Measurements from ENCODE around the gene TMPRSS13. TPM values are rescaled to one million over a fixed set of nuclear protein-coding genes. Genes with fewer than 3 reads are reported as not detected.
A peak's percentile ranks its signal among the peaks of the same experiment; 100 is the strongest.

The TMPRSS13 gene
- total and polyA plus RNA-seq, 11 donors: 0.03 to 0.51 (median 0.12) TPM; not detected in 5

DNA sequence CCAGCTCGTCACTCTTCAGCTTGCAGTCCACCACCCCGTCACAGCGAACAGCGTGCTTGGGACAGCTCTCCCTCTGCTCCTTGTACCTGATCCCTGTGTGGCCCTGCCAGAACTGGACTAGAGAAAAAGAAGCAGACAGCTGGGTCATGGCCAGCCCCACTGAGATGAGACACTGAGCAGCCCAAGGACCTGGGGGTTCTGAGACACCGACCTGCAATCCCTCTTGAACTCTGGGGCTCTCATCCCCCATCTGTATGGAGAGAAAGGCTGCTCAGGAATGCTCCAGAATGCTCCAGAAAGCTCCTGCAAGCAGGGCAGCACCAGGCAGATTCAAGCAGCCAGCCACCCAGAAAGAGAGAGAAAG, 14.8 kb downstream of the TMPRSS13 start:
- TF ChIP-seq, protein P1, sequence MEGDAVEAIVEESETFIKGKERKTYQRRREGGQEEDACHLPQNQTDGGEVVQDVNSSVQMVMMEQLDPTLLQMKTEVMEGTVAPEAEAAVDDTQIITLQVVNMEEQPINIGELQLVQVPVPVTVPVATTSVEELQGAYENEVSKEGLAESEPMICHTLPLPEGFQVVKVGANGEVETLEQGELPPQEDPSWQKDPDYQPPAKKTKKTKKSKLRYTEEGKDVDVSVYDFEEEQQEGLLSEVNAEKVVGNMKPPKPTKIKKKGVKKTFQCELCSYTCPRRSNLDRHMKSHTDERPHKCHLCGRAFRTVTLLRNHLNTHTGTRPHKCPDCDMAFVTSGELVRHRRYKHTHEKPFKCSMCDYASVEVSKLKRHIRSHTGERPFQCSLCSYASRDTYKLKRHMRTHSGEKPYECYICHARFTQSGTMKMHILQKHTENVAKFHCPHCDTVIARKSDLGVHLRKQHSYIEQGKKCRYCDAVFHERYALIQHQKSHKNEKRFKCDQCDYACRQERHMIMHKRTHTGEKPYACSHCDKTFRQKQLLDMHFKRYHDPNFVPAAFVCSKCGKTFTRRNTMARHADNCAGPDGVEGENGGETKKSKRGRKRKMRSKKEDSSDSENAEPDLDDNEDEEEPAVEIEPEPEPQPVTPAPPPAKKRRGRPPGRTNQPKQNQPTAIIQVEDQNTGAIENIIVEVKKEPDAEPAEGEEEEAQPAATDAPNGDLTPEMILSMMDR (IDR thresholded peaks at IDR 0.05): no peak
- TF ChIP-seq POLR2A (IDR thresholded peaks at IDR 0.05): no peak
- H3K27me3 ChIP-seq: peaks cover 0 to 2% (median 0%) of the 10 kb centered on the region in 9 donors
- WGBS, 4 donors: 94 to 96% (median 96%) methylated on average over 5 of the region's 5 CpGs
- H3K4me1 ChIP-seq: no peaks in the 10 kb centered on the region
- H3K4me3 ChIP-seq: no peak overlapping the region
- ATAC-seq (no peak), DNase-seq (peak in 1 of 5 donors; percentile 13)
- H3K27ac ChIP-seq: no peak overlapping the region
- no peaks in the 10 kb centered on the region for H3K36me3 ChIP-seq
- intact Hi-C loops (cut with DNase I): no loop called here
- no peaks in the 10 kb centered on the region for H3K9me3 ChIP-seq

DNA sequence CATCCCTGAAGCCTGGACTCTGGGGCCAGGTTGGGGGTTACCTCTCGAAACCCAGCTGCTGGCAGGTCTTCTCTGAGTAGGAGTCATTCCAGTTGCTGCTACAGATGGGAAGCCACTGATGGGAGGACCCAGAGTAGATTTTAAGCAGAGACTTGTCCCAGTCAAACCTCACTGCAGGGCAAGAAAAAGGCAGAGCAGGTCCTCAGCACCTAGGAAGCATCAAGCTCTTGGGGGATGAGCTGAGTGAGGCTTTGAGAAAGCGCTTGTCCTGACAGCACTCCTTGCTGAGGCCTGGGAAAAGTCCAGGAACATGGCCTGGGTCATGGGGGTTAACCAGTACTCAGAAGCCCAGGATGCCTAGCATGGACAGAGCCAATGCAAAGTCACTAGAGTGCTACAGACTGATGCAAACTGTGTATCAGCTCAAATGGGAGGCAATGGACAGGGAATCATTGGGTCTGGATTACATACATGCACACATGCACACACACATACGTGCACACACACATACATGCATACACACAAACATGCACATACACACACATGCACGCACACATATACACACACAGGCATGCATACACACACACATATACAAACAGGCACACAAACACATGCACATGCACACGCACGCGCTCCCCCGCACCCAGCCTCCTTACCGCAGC, 15.3 kb downstream of the TMPRSS13 start:
- H3K9me3 ChIP-seq: no peaks in the 10 kb centered on the region
- ATAC-seq (no peak), DNase-seq (no peak)
- 92 to 97% (median 97%) methylated on average over 7 to 9 of the region's 9 CpGs for WGBS, 4 donors
- H3K36me3 ChIP-seq: no peaks in the 10 kb centered on the region
- no peak overlapping the region for H3K27ac ChIP-seq
- intact Hi-C loops (cut with DNase I): no loop called here
- no peak for TF ChIP-seq POLR2A (IDR thresholded peaks at IDR 0.05)
- TF ChIP-seq, protein P1 (IDR thresholded peaks at IDR 0.05): no peak
- H3K4me3 ChIP-seq: no peak overlapping the region
- no peaks in the 10 kb centered on the region for H3K4me1 ChIP-seq
- peaks cover 0 to 2% (median 0%) of the 10 kb centered on the region in 9 donors for H3K27me3 ChIP-seq

DNA sequence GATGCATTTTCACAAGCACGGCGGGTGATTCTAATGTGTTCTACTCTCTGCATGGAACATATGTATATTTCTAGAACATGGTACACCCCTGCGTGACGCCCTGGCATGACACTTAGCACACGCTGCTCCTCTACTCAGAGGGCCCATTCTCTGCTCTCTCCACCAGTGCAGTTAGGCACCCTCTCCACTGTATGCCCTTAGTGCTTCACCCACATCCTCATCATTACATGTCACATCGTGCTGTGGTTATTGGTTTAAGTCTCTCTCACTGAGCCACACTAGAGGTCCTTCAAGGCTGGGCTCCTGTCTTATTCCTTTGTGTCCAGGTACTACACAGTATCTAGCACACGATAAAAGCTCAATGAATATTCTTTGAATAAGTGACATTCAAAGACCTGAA, 16.7 kb downstream of the TMPRSS13 start:
- H3K4me3 ChIP-seq: no peak overlapping the region
- no peak overlapping the region for H3K27ac ChIP-seq
- no peak for DNase-seq
- WGBS, 4 donors: 96 to 99% (median 98%) methylated on average over 7 of the region's 7 CpGs
- no peaks in the 10 kb centered on the region for H3K36me3 ChIP-seq
- H3K4me1 ChIP-seq: peaks cover 0 to 4% (median 0%) of the 10 kb centered on the region in 12 donors
- intact Hi-C loops (cut with DNase I): no loop called here
- no peak for TF ChIP-seq POLR2A (IDR thresholded peaks at IDR 0.05)
- TF ChIP-seq, protein P1 (IDR thresholded peaks at IDR 0.05): no peak
- no peaks in the 10 kb centered on the region for H3K9me3 ChIP-seq
- H3K27me3 ChIP-seq: peaks cover 0 to 2% (median 0%) of the 10 kb centered on the region in 9 donors
- no peak for ATAC-seq

DNA sequence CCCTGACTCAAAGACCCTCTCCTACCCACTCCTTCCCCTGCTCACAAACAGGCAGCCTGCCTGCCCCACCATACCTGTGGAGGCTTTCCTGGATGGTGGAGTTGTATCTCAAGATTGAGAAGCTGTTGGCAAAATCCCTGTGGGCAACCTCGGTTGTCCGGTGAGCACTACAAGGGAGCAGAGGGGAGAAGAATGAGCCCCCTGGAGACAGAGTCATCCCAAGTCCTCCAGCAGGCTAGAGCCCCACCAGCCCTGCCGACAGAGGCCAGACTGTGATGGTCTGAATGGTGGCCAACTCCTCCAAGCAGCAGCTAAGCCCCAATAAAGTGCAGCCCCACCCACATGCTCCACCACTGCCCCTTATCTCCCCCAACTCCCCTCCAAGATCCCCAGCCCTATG, 17.5 kb downstream of the TMPRSS13 start:
- H3K4me3 ChIP-seq: no peak overlapping the region
- peaks cover 0 to 2% (median 0%) of the 10 kb centered on the region in 9 donors for H3K27me3 ChIP-seq
- peaks cover 0 to 8% (median 0%) of the 10 kb centered on the region in 12 donors for H3K4me1 ChIP-seq
- no peaks in the 10 kb centered on the region for H3K36me3 ChIP-seq
- DNase-seq: no peak
- intact Hi-C loops (cut with DNase I): no loop called here
- WGBS, 4 donors: 88 to 100% (median 90%) methylated on average over 3 of the region's 3 CpGs
- no peak for ATAC-seq
- TF ChIP-seq POLR2A (IDR thresholded peaks at IDR 0.05): no peak
- TF ChIP-seq, protein P1 (IDR thresholded peaks at IDR 0.05): no peak
- no peaks in the 10 kb centered on the region for H3K9me3 ChIP-seq
- no peak overlapping the region for H3K27ac ChIP-seq

Measured in heart left ventricle (tissue), 16 donors.